ENCODE measurements around the gene FALEC. TPM values are rescaled to one million over a fixed set of nuclear protein-coding genes. Genes with fewer than 3 reads are reported as not detected.

FALEC gene
- total and polyA plus RNA-seq, 9 of the 15 experiments (the other 6 are each of a cell fraction or from before 2014, with no cell fraction given), result 0.15 to 1.8 (median 0.53) TPM; not detected in 5

- TF ChIP-seq MGA (IDR thresholded peaks at IDR 0.05) (no peak; the same call in 1 of the 2 replicates), ZNF639 (CRISPR knock-in tag; conservative IDR thresholded peaks at IDR 0.05 in 1 of 2, IDR thresholded peaks at IDR 0.05 in 1 of 2) (no peak), FOXJ3 (CRISPR knock-in tag; IDR thresholded peaks at IDR 0.05) (no peak), ZBTB17 (CRISPR knock-in tag; IDR thresholded peaks at IDR 0.05) (no peak), BCOR (IDR thresholded peaks at IDR 0.05) (no peak), RAD51 (IDR thresholded peaks at IDR 0.05; ENCODE audit: borderline replicate concordance, low read depth) (peak; percentile 56; the same call in 1 of the 2 replicates), DNMT1 (IDR thresholded peaks at IDR 0.05) (no peak), SMAD4 (CRISPR knock-in tag; conservative IDR thresholded peaks at IDR 0.05) (no peak), SMARCB1 (IDR thresholded peaks at IDR 0.05; ENCODE audit: insufficient read length, low read depth) (no peak), SFPQ (IDR thresholded peaks at IDR 0.05; ENCODE audit: low read depth, low read length) (no peak), ELF2 (CRISPR knock-in tag; IDR thresholded peaks at IDR 0.05) (no peak)
These were observed 52.4 kb downstream of the FALEC start (continued) for GRCh38 chr1:150567717-150568593.

Measured in K562 (cell line).